ENCODE measurements around the gene LHFPL6. TPM values are rescaled to one million over a fixed set of nuclear protein-coding genes. Genes with fewer than 3 reads are reported as not detected.

The LHFPL6 gene
- 146 TPM for total RNA-seq

DNA sequence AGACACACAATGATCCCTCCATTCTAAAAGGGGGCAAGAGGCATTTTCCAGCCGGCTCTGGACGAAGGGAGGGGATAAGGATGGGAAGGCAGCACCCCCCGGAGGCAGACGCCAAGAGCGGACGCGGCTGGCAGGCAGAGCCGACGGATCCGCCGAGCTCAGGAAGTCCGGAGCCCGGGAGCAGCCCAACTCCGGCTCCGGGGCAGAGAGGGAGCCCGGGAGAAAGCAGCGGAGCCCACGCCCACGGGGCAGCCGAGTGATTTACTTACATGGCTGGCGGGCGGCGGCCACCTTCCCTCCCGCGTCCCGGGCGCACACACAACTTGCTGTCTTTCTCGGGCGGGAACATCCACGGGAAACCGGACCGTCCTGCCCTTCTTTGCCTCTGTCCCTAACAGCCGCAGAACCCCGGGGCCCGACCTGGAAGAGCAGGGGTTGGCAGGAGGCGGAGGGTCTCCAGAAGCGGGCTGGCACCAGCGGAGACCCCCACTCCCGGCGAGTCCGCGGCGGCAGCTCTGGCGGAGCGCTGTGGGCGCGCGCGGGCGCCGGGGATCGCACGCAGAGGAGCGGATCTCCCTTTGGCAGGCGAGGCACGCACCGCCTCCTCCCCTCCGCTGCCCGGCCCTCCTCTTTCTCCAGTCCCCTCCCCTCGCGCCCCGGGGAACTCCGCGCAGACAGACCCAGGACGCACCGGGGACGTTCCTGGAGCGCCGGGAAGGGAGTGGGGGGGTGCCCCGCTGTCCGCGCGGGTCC, at the start of gene LHFPL6:
Gene LHFPL6 (minus strand): TSS at position 580 of the 753 bp plus-strand sequence.
- ATAC-seq (peak; percentile 93), DNase-seq (ENCODE audit: low spot score) (peak; percentile 90)
- intact Hi-C loops (cut with DNase I), result loop anchor here (10.0 kb wide), 1 partner anchor 188 kb away; no protein-coding TSS in a partner anchor

DNA sequence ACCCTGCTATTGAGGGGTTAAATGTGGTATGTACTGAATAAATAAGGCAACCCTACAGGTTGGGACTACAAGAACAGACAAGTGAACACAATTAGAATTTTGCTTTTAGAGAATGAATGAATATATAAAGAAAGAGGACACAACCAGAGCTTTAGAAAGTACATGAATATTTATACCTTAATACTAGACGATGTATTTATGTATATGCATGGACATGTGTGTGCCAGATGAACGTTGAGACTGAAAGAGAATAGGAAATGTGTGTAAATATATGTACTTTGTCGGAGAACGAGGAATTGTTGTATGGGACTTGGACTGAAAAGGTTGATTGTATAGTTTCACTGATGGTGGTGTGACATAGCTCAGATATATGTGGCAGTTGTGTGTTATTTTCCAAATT, 43.1 kb upstream of the LHFPL6 start:
- intact Hi-C loops (cut with DNase I), result no loop called here
- ATAC-seq (no peak), DNase-seq (ENCODE audit: low spot score) (no peak)

DNA sequence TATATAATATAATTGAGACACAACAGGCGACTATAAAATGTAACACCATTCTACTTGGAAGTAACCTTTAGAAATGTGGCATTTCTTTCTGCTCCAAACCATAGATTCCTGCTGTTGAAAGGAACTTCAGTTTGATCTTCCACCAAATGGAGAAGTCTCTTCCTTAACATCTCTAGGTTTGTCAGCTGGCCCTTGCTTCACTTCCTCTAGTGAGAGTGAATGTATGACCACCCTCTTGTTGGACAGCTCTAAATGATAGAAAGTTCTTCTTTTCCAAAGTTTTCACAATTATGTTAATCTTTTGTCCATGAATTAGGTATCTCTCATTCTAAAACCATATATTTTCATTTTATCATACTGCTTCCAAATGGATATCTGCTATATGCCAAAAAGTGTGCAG, 38.7 kb upstream of the LHFPL6 start:
- no peak for DNase-seq (ENCODE audit: low spot score)
- ATAC-seq, result no peak
- intact Hi-C loops (cut with DNase I), result no loop called here

DNA sequence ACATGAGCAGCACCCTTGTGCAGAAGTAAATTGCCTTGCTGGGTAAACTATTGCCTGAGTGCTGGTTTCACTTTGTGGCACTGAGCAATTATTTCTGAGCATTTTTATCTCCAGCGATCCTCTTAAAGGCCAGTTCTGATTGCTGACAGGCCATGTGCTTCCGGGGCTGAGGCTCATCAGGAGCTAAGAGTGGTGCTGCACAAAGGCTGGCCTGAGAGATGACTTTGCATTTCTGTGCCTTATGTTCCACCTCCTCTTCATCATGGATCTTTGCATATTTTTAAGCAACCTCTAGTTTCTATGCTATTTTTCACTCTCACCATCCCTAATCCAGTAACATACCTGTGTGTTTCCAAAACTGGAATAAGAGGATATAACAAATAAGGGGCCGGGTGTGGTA, 34.9 kb upstream of the LHFPL6 start:
- no peak for ATAC-seq
- DNase-seq (ENCODE audit: low spot score), result no peak
- intact Hi-C loops (cut with DNase I), result no loop called here

DNA sequence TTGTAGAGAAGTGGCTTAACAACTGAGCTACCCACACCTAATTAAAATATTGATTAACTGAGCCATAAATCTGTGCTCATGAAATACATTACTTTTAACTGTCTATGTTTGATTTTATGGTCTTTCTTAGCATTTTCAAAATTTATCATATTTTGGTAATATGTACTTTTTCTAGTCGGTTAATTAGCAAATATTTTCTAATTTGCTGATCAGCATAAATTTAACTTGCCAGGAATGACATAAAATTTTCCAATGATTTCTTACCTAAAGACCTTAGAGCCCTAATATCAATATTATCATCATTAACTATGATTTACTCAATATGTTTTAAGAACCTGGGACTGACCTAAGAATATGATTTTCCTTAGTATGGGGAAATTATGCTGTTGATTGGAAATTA, 32.6 kb upstream of the LHFPL6 start:
- DNase-seq (ENCODE audit: low spot score), result no peak
- intact Hi-C loops (cut with DNase I), result no loop called here
- ATAC-seq, result no peak

DNA sequence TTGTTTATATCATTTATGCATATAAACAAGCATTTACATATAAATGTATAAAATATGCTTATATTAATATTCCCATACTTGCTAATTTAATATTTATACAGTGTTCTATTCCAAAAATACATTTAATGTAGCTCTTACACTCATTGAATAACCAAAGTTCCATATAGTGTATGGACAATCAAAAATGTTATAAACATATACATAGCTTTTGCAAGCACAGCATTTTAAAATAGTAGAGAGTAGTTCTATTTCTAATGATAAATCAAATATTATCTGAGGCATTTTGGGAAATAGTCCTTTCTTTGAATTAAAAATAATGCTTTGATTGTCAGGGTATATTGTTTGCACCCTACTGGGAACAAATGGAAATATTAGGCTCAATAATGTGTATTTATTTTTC, 30.0 kb upstream of the LHFPL6 start:
- intact Hi-C loops (cut with DNase I), result no loop called here
- no peak for ATAC-seq

DNA sequence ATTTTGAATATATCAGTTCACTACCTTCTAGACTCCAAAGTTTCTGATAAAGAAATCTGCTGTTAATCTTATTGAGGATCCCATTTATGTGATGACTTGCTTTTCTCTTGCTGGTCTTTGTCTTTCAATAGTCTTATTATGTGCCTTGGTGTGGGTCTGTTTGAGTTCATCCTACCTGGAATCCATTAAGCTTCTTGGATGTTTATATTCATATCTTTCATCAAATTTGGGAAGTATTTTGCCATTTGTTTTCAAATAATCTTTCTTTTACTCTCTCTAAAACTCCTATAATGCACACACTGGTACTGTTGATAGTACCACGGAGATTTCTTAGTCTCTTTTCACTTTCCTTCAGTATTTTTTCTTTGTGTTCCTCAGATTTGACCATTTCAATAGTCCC, 28.3 kb upstream of the LHFPL6 start:
- intact Hi-C loops (cut with DNase I), result no loop called here
- ATAC-seq, result no peak
- no peak for DNase-seq (ENCODE audit: low spot score)

More for the DNA sequence above, 30.0 kb upstream of the LHFPL6 start:
- no peak for DNase-seq (ENCODE audit: low spot score)

DNA sequence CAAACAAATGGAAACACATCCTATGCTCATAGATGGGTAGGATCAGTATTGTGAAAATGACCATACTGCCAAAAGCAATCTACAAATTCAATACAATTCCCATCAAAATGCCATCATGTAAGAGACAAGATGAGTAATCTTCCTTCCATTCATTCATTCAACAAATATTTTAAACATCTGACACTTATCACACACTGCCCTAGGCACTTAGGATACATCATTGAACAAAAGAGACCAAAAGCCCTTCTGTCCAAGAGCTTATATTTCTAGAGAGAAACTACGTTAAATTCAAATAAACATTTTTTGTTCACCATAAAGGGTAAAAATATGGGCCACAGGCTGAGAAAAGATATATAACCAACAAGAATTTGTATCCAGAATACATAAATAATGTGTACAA, 20.5 kb upstream of the LHFPL6 start:
- ATAC-seq (no peak), DNase-seq (ENCODE audit: low spot score) (no peak)
- intact Hi-C loops (cut with DNase I), result no loop called here

DNA sequence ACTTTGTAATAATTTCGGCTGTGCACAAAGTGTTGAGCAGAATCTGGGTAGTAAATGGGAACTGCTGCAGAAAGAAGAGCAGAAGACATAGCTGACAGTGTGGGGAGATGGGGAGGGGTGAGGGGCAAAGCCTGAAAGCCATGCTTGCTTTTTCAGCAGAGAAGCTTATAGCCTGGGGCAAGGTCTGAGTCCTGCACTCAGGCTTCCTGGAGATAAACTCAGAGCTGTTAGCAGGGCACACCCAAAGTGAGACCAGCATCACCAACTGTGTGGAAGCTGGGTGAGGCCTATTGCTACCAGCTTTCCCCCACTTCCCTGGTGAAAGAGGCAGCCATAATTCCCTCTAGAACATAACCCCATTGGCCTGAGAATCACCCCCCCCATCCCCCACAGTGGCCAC, 15.6 kb upstream of the LHFPL6 start:
- intact Hi-C loops (cut with DNase I), result loop anchor here (10.0 kb wide), 1 partner anchor 474 kb away; no protein-coding TSS in a partner anchor

DNA sequence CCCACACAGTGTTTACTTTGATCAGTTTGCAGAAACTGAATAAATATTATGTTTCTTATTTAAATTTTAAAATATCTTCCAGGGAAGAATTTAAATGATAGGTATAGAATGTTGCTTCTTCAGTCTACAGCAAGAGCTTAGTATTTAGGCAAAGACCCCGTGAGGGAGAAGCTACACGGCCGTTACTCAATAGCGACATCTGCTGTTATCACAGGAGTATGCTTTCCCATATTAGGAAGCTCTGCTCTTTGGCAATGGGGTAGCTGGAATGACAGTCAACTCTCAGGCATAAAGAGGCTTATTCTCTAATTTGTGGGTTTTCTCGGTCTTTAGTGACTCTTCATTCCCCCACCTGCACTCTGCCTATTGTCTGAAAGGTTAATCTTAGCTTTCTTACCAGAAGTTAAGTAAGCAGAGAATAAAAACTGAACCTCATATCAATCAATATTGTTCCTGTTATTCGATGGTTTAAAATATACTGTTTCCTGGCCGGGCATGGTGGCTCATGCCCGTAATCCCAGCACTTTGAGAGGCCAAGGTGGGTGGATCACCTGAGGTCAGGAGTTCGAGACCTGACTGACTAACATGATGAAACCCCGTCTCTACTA, 13.2 kb upstream of the LHFPL6 start:
- peak; percentile 65 for DNase-seq (ENCODE audit: low spot score)
- intact Hi-C loops (cut with DNase I), result loop anchor here (10.0 kb wide), 1 partner anchor 471 kb away; no protein-coding TSS in a partner anchor

More for the DNA sequence above, 15.6 kb upstream of the LHFPL6 start:
- no peak for DNase-seq (ENCODE audit: low spot score)
- ATAC-seq, result no peak

DNA sequence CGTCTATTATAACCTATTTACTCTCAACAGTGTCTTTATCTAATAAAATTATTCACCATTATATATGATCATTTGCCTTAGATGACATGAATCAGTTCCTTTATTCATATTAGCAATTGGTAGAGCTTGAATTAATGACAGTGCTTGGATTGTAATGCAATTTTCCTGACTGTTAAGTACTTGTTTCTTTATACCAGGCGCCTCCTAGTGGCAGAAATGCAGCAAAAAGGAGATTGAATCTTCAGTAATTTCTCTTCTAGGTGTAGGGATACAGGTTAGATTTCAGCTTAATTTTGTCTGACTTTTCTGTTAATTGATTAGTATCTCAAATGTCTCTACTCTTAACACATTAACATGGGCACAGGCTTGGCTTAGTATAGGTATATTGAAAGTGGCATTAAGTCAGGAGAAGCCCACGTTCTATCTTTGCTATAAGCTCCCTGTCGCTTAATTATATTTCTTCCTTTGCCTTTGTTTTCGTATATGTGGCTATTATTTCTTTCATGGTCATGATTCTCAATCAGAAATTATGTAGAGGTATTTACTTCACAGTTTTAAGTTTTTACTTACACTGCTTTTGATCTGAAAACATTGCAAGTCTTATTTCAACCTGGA, 9.1 kb upstream of the LHFPL6 start:
- intact Hi-C loops (cut with DNase I), result loop anchor here (10.0 kb wide), 1 partner anchor 467 kb away; no protein-coding TSS in a partner anchor
- peak; percentile 67 for ATAC-seq
- peak; percentile 87 for DNase-seq (ENCODE audit: low spot score)

More for the DNA sequence above, 13.2 kb upstream of the LHFPL6 start:
- ATAC-seq, result peak; percentile 86

DNA sequence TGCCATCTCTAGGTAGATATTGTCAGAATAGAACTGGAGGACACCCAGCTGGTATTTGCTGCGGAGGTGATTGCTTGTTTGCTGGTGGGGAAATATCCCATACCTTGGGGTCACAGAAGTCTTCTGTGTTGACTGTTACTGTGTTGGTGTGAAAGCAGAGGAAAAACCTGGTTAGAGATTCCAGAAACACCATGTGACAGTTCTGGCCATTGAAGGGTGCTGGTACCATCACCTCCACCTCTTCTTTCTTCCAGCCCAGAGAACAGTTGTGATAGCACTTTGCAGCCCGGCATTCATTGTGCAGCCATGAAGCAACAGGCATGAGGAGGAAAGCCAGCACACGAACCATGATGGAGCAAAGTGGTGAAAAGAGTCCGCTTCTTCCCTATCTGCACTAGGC, 4.9 kb upstream of the LHFPL6 start:
- intact Hi-C loops (cut with DNase I), result loop anchor here (10.0 kb wide), 1 partner anchor 193 kb away; no protein-coding TSS in a partner anchor
- no peak for DNase-seq (ENCODE audit: low spot score)

DNA sequence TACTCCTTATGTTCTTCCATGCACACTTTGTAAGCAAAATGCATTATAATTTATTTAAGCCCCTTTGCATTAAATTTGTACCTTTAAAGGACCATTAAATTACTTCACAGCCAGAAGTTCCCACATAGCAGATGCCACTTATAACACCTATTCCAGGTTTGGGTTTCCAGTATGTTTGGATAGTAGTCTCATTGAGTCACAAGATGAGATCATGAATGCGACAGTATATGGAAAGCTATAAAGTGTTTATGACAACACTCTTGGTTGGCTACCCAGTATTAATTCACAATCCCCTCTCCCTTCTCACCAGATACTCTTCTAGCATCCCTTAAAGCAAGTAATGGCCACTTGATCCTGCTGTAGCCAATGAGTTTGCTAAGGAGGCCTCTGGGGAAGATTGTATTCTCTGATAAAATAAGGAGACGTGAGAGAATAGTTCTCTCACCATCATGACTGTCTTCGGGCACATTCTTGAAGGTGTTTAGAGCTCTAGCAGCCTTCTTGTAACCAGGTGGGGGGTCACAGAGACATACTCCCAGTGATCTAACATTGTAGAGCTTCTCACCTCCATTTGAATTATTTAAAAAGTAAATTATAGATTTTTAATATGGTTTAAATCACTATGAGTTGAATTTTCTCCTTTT, 2.8 kb upstream of the LHFPL6 start:
- intact Hi-C loops (cut with DNase I), result loop anchor here (10.0 kb wide), 1 partner anchor 191 kb away; no protein-coding TSS in a partner anchor

More for the DNA sequence above, 4.9 kb upstream of the LHFPL6 start:
- ATAC-seq, result no peak

DNA sequence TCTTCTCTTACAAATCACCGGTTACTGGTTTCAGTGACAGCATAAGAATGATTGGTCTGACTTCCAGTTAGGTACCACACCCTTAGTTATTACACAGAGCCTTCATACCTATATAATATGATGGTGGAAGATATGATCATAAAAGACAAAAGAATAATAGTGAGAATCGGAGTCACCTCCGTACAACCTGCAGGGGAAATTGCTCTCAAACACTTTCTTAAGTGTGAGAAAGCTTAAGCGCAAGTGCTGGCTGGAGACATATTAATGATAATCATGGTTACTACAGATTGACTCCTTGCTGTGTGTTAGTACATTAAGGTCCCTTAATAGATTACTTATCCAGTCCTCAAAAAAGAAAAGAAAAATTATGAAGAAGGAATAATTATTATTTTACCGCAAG, 1.8 kb upstream of the LHFPL6 start:
- DNase-seq (ENCODE audit: low spot score), result no peak
- ATAC-seq, result no peak
- intact Hi-C loops (cut with DNase I), result loop anchor here (10.0 kb wide), 1 partner anchor 190 kb away; no protein-coding TSS in a partner anchor

More for the DNA sequence above, 2.8 kb upstream of the LHFPL6 start:
- DNase-seq (ENCODE audit: low spot score), result no peak
- ATAC-seq, result no peak

DNA sequence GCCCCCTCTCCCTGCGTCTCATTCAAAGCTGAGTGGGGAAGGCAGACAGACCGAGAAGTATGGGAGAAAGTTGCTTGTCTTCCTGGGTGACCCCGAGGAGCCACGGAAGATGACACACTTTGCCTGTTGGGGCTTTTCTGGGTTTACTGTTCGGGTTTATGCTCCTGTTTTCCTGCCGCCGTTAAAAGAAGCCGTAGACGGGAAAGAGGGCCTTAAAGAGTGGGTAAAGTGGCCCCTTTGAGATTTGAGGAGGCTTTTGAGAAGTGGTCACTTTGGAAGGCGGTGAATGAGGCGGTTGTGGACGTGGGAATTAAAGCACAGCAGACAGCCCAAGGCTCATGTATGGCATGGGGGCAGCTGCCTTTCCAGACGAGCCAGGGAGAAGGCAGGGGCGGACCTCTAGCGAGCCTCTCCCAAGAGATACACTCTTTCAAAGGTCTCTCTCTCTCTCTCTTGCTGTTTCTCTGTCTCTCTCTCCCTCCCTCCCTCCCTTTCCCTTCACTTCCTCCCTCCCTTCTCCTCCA, 493 bp upstream of the LHFPL6 start:
- intact Hi-C loops (cut with DNase I), result loop anchor here (10.0 kb wide), 1 partner anchor 189 kb away; no protein-coding TSS in a partner anchor
- ATAC-seq (peak; percentile 31), DNase-seq (ENCODE audit: low spot score) (no peak)

DNA sequence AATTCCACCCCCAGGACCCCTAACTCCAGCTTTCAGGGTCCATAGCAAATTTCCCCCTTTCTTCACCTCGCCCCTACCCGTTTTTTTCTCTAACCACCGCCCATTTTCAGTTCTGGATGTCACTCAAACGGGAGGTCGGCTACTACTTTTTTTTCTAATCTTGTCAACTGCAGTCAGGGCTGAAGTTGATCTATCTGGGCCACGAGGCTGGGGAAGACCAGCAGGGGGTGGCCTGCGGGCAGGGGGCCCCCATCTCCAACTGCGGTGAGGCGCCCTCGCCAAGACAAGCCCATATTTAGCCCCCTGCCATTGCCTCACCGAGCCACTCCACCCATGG, 748 bp downstream of the LHFPL6 start:
- intact Hi-C loops (cut with DNase I), result loop anchor here (10.0 kb wide), 1 partner anchor 187 kb away; no protein-coding TSS in a partner anchor
- ATAC-seq (no peak), DNase-seq (ENCODE audit: low spot score) (no peak)

DNA sequence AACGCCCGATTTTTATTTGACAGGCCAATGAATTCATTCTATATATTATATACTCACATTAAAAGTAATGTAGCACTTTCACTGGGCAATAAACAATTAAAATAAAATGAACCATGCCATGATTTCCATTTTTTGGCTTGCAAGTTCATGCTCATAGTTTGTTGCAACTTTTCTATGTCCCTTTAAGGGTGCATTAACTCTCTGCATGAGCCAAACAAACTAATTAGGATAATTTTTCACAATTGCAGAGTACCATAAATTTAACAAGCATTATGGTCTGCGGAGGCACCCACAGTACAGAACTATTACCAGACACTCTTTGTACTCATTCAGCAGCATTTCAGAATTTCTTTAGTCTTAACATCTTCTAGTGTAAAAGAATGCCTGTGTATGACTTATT, 1.4 kb downstream of the LHFPL6 start:
- ATAC-seq, result no peak
- intact Hi-C loops (cut with DNase I), result loop anchor here (10.0 kb wide), 1 partner anchor 187 kb away; no protein-coding TSS in a partner anchor

DNA sequence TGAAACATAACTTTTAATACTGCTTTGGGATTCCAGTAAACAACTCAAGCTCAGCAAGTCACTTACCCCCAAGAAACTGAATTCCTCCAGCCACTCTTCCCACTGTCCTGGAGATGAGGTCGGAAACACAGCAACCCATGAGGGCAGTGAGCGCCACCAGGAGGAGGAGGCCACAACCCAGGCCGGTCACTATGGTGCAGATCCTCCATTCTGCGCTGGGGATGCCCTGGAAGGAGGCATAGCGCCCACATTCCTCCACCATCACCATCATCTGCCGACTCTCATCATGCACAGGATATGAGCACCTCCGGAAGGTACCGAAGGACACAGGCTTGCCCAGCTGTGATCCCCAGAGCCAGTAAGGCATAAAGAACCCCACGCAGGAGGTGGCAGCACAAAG, 2.2 kb downstream of the LHFPL6 start:
- intact Hi-C loops (cut with DNase I), result loop anchor here (10.0 kb wide), 1 partner anchor 186 kb away; no protein-coding TSS in a partner anchor
- ATAC-seq (peak; percentile 78), DNase-seq (ENCODE audit: low spot score) (peak; percentile 68)

More for the DNA sequence above, 1.4 kb downstream of the LHFPL6 start:
- DNase-seq (ENCODE audit: low spot score), result no peak

DNA sequence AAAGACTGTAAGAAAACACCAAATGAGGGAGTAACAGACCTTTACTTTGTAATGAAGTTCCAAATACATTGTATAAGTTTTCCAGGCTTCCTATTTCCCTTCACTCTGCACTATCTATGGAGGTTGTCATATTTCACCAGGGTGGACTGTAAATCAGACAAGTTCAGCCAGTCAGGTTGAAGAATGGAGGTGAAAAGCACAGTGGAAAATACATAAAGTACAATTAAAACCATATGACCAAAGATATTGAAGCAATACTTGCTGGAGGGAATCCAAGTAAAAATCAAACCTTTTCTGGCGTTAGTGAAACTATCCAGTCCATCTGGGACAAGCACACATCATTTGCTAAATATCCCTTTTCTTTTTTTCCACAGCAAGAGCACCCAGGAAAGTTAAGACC, 3.2 kb downstream of the LHFPL6 start:
- no peak for DNase-seq (ENCODE audit: low spot score)
- intact Hi-C loops (cut with DNase I), result loop anchor here (10.0 kb wide), 1 partner anchor 185 kb away; no protein-coding TSS in a partner anchor
- ATAC-seq, result no peak

All from sciatic nerve (tissue), 2 donors.